HG03135 (cell line): Measurements from ENCODE around the gene RPS23.

Source experiments
- ATAC-seq: cut with Tn5 transposase; IDR thresholded peaks from one replicate; pipeline ENCODE4 v1.9.1; 2021; ENCODE audit warnings: mild to moderate bottlenecking, moderate library complexity; ENCODE audit not compliant: unreplicated experiment

Gene RPS23

DNA sequence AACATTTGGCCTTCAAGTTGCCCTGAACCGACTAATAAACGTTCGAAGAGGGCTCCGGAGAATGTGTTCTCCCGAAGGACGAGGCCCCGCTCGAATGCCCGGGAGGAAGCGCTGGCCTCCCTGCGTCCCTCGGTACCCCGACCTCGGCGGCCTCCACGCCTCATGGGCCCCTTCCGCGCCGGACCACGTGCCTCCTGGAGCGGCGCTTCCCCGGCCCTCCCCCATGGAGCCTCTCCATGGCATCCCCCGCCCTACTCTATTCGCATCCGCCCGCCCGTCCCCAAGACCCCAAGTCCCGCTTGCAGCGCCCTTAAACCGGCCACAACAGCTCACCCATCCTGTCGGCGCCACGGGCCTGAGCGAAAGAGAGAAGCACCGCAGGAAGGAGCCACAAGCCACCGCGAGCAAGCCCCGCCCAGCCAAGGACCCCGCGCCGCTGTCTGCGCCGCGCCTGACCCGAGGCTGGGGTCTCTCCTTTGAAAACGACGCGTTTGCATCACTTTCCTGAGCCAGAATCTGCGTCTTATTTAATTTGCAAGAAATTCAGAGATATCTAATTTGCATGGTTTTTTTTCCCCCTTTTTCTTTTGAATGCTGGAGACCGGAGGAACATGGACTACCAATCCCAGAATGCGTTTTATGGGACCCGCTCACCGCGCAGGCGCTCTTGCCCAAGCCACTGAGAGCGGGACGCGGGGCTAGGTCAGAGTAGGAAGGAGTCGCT lies at the start of gene RPS23:
TSS of gene RPS23 (minus strand) at position 368 of the 724 bp plus-strand sequence. CDS start at position 337, 31 bp downstream.
- ATAC-seq, result peak; percentile 95

DNA sequence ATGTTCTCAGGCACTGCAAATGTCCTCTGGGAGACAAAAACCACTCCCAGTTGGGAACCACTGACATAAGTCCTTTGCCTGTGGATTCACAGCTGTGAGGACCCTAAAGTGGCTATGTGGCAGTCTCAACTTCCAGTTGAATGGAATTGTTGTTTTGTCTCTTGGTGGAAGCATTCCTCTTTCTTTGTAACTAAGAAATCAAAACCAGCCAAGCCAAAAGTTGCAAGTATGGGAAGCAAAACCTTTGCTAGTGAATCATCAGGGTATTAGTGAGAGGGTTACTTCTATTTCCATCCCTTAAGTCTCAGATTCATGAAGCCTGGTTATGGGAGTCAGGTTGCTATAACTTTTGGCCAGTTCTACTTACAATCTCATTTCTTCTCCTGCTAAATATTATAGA lies 49.8 kb upstream of the RPS23 start:
- ATAC-seq, result no peak

DNA sequence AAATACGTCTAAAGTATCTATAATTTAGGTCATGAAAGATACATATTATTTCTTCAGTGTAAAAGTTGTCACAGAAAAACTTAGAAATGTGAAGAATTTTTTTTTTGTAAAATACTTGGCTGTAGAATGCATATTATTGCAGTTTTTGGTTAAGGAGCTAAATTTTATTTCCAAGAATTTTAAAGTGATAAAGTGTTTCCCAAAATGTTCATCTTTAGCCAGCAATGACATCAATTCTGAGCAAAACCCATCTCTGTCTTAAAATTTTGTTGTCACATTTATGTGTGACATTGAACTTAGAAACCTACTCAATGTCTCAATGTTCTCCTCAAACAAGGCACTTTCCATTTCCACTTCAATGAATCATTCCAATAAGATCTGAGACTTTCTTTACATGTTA lies 47.8 kb upstream of the RPS23 start:
- no peak for ATAC-seq

DNA sequence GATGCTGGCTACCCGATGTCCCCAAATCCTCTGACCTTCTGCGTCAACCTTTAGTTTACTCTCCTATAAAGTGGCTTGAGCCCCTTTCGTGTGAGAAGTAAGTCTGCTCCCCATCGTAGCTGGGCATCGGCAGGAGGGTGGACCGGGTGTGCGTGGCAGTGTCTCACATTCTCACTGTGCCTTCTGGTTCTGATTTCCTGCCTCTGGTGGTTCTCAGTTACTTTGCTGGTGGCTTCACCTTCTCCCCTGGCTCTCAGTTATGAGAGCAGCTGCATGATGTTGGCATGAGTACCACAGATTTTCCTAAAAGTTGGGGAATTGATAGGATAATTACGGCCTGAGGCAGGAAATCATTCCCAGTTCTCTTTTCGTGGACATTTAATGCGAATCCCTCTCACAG lies 47.0 kb upstream of the RPS23 start:
- no peak for ATAC-seq

DNA sequence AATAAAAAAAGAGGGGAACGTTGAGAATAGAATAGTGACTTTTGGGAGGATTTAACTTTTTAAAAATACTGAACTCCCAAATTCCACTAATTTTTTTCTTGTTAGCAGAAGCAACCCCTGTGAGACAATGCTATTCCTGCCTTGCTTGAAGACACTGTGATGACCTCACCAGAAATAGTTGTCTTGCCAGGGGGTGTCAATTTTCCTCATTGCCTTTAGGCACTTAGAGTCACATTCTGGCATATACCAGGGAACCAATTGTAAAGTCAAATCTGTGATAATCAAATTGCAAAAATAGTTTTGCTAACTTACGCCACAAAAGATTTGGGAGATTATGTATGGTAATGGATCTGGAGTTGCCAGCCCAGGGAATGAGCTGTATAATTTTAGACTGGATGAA lies 42.8 kb upstream of the RPS23 start:
- no peak for ATAC-seq

DNA sequence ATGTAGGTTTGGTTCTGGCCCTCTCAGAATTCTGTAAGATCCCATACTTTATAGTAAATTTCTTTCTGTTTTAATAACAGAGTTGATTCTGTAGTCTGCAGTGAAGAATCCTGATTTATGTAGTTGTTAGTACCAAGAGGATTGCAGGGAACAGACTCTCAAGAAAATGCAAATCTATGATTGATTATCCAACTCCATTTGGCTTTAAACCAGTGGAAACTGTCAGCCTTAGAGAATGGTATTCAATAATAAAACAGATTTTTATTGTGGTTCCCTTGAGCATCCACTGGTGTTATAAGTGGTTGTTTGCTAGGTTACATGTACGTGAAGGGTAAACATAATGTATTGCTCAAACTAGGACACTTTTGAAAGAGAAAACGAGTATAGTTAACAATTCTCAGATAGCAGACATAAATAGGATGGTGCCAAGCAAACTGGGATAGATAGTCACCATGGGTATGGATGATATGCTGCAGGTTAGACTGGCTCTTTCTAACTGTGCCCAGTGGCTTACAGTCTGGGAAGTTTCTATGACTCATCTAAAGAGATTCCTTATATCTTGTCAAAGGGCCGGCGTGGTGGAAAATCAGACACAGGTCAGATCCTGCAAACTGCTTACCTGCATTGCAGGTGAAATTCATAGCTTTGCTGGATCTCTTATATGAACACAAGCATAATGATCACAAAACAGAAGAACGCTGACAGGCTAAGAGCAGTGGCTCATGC lies 41.7 kb upstream of the RPS23 start:
- ATAC-seq, result no peak

DNA sequence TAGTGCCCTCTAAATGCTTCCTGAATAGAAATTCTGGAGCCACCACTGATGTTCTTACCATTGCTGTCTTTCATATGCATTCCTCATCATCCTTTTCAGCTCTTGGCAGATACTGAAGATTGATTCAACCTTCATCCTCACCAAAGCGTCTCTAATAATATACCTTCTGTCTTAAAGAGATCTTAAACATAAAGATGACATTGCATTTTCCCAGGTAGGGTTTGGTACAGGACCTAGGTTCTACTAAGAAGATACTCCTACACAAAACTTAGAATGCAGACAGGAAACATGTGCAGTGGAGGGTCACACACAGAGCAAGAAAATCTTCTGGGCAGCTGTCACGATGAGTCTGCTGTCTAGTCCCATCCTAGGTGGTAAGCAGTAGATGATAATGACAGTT lies 41.0 kb upstream of the RPS23 start:
- no peak for ATAC-seq

DNA sequence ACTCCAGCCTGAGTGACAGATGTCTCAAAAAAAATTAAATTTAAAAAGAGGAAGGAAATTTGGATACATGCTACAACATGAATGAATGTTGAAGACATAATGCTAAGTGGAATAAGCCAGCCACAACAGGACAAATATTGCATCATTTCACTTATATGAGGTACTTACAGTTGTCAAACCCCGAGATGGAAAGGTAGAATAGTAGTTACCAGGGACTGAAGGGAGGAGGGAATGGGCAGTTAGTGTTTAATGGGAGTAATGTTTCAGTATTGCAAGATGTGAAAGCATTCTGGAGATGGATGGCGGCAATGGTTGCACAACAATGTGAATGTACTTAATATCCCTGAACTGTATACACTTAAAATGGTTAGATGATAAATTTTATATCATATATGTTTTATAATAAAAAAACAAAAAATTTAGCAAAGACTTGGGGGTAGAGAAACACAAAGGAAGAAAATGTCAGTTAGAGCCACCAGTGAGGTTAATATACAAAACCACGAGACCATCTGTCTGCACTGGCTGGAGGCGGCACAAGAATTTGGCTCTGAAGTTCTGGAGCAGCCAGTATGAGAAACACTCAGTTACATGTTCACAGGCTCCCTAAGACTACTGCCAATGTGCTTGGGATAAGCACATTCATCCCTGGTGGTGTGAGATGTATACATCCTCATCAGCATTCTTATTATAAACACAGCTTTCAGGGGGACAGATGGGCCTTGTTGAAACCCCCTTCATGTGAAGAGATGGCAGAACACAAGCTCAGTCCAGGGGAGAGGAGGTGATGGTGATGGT lies 37.0 kb upstream of the RPS23 start:
- ATAC-seq, result no peak

DNA sequence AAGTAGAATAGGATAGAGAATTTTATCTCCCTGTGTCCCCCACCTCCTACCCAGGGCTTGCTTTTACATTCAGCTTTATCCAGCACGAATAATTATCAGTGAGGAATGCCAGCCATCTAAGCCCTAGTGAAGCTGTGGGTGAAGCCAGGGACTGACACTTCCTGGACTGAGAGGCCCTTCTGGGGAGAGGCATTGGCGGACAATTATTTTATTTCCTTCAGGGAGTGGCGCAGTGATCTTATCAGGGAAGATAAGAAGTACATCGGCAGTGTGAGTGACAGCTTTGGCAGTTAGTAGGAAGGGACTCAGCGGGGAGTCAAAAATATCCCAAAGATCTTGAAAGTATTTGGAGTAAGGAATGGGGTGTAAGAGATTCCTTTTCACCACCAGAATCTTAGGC lies 34.9 kb upstream of the RPS23 start:
- no peak for ATAC-seq

DNA sequence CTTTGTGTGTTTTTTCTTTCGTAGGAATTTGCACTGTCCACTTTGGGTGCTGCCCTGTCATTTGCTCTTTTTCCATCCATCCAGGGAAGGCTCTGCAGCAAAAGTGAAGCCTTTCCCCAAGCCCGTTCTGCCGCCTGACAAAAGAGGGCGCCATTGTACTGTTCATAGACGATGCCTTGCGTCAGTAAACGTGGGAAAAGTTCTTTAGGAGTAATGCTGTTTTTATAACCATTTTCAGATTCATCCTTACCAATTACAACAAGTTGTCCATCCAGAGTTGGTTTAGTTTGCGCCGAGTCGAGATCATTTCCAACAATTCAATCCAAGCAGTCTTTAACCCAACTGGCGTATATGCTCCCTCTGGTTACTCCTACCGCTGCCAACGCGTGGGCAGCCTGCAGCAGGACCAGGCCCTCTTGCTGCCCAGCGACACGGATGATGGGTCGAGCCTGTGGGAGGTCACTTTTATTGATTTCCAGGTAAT lies 34.3 kb upstream of the RPS23 start:
- ATAC-seq, result no peak

DNA sequence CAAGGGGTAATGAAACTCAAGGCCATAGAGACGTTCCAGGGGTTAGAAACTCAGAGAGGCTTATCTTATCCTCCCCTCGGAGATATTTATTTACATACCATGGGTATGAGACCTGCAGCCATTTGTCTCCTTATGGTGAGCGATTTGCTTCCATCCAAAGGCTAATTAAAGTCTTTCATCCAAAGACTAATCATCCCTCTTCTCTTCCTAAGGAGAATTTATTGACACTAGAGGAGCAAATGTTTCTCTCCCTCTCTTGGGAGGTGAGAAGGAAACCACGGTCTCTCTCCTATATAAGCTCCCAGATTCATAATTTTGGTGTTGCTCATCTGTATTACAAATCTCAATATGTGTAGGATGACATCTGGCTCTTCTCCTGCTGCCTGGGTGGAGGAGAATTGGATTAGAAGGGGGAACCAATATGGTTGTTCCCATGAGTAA lies 31.0 kb upstream of the RPS23 start:
- ATAC-seq, result no peak

DNA sequence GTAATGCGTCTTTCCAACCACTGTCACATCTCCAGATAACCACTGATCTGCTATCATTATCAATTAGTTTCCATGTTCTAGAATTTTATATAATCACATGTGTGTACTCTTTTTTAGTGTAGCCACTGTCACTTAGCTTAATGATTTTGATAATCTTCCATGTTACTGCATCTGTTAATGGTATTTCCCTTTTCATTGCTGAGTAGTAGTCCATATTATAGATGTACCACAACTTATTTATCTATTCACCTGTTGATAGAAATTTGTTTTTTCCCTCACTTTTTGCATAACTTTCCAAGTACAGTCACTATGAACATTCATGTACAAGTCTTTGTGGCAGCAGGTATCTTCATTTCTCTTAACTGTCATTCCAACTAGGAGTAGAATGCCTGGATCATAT lies 30.3 kb upstream of the RPS23 start:
- no peak for ATAC-seq

DNA sequence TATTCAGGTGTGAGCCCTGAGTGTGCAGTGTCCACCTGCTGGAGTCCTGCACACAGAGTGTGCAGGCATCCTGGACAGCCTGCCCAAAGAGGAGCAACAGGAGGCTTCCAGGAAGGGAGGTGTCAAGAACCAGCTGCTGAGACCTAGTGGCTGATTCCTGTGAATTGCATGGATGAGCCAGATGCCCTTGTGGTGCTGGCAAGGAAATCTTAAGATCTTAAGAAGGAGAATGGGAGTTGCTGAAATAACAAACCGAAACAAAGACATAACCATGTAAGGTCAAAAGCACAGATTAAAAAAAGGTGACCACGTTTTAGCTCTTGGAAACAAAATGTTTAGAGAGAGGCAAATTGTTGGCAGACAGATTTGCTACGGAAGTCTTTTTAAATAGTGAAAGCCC lies 29.3 kb upstream of the RPS23 start:
- no peak for ATAC-seq

DNA sequence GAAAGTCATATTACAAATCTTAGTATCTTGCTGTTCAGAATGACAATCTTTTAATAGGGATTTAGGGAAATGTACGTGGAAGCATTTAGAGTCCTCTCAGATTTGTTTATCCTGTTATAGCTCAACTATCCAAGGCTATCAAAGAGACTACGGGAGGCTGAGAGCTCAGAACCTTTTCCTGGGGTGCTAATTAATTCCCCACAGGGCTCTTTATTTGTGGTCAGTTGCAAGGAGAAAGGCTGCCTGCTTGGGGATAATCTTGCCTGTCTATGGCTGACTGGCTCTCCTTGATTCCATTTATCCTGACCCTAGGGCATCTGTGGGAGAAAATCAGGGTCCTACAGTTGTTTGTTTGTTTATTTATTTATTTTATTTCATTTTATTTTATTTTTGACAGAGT lies 28.0 kb upstream of the RPS23 start:
- ATAC-seq, result no peak

DNA sequence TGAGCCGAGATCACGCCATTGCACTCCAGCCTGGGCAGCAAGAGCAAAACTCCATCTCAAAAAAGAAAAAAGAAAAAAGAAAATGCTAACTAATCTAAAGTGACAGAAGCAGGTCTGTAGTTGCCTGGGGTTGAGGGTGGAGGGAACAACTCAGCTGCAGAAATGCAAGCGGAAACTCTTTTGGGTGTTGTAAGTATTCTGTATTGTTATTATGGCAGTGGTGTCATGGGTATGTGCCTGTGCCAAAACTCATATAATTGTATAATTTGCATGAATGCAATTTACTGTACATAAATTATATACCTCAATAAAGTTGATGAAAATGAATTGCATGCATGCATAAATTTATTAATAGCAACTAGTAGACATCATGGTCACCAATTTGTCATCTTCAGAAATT lies 23.0 kb upstream of the RPS23 start:
- no peak for ATAC-seq

DNA sequence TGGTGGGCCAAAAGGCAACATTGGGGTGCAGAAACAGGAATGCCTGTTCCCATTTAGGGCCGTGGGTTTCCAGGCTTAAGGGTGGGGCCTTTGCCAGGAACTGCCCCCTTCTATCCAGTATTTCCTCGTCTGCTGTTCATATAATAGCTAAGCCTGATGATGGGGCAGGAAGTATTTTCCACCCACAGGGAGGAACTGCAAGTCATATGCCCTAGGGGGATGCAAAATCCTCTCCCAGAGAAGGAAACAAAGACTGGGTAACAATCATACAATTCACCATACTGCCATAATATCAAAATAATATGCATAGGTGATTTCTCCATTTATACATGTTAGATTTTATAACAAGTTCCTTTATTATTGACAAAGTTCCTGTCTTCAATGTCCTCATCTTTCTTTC lies 20.5 kb upstream of the RPS23 start:
- no peak for ATAC-seq

DNA sequence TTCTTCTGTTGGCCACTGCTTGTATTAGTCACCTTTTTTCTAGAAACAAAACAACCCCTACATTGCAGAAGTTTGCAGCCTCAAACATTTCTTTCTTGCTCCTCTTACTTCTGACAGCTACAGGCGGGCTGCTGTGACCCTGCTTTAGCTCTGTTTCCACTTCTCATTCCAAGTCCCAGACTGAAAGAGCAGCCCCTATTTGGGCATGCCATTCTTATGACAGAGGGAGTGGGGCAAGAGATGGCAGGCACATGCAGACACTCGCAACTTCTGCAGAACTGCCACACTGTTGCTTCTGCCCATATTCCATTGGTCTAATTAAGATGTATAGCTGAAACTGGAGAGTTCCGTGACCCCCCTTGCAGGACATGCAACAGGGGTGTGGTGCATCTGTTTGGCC lies 19.6 kb upstream of the RPS23 start:
- ATAC-seq, result no peak

DNA sequence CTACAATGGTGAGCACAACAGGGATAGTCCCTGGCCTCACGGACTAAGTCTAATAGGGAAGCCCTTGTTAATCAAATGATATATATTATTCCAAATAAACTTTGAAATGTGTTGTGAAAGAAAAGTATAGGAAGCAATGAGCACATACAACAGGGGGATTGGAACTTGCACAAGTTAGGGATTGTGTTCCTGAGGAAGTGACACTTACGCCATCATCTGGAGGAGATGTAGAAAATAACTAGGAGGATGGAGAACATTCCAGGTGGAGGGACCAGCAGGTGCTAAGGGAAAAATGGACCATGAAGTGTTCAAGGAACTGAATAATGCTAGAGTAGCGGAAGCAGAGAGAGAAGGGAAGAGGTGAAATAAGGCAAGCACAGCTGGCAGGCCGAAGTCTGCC lies 18.8 kb upstream of the RPS23 start:
- no peak for ATAC-seq

DNA sequence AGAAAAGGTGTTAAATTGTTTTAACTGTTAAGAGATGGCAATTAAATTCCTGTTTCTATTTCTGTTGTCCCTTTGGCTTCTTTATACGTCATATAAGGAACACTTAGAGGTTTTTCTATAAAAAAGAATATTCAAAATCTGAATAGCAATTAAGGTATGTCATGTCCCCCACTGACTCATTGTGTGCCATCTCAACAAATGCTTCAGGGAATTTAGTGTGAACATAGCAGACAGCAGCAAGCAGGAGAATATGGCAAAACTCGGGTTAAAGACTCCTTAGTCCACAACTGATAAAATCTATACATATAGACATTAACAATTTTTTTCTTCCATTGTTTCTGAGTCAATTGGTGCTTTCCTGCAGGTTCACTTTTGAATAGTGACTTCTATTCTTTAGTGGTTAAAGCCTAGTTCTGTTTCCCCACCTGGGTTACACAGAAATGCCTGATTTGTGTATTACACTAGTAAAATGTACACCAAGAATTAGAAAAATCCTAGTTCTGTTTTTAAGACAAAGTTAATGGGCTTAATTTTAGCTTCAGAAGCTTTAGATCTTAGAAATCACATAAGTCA lies 17.9 kb upstream of the RPS23 start:
- ATAC-seq, result no peak

DNA sequence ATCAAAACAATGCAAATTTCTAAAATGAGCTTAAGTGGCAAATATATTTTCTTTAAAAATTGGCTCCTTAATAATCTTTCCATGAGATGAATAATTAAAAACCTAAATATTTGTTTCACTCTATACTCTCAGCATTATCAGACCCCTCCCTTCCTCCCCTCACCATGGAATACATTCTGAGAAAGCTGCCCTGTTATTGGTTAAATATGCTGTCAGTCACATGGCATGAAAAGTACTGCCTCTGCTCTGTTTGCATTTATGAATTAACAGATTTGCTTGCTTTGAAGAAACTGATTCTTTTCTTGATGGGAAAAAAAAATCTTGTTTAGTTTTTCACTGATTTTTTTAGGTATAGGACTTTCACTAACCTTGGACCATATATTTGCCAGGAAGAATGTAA lies 17.0 kb upstream of the RPS23 start:
- ATAC-seq, result no peak

DNA sequence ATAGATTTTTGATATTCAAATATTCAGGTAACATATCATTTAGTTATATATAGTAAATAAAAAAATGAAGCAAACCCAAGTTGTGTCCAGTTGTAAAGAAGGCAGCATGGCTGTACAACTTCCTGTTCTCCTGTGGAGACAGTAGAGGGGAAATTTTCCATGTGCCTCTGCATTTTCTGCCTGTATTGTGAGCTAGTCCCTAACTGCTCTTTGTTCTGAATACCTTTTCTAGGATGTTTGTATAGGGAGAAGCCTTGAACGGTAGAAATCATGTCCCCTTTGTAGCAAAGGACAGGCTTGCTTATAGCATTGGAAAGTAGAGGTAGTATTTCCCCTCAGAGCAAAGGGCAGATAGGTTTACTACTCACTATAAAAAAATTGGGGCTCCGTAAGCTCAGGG lies 13.3 kb upstream of the RPS23 start:
- ATAC-seq, result no peak
